ENCODE results near the gene UCHL5. TPM values are rescaled to one million over a fixed set of nuclear protein-coding genes. Genes with fewer than 3 reads are reported as not detected.

UCHL5 gene
- total RNA-seq, 2 experiments from 2014 or later = 28.6 to 82.5 TPM

DNA sequence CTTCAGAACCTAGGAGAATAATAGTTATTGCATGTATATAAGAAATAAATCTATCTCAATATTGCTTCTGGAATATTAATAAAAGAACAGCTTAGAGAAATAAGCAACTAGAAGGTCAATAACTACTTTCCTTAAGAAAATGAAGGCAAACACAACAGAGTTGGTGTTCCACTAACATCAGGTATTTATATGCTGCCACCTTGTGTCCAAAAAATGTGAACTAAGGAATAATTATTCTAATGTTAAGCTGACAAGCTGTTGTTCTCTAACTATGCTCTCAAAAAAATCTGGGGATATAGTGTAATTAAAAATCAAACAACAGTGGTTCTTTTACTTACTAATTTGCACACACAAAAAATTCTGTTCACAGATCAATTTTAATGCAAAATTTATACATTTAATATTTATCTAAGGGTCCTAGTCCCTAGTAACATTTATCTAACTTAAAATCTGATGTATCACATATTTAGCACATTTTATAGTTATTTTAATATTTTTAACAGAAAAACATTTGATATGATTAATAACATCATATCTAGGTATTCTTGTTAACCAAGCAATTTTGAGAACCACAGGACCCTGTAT, 39.6 kb downstream of the UCHL5 start:
- Histone ChIP-seq H3K79me2 (ENCODE audit: insufficient read depth, low read depth, low read length) (no peaks in the 10 kb centered on the region), H3K36me3 (ENCODE audit: insufficient read depth, low read length) (peaks cover 76% of the 10 kb centered on the region), H3K27ac (ENCODE audit: low read depth, low read length, poor library complexity, severe bottlenecking) (no peak overlapping the region), H3K9me2 (ENCODE audit: insufficient read depth, low read length) (no peaks in the 10 kb centered on the region), H3K9me3 (ENCODE audit: low read length) (no peaks in the 10 kb centered on the region), H2AFZ (ENCODE audit: low read length) (no peak overlapping the region), H3K4me3 (ENCODE audit: low read depth, low read length, poor library complexity, severe bottlenecking) (no peak overlapping the region), H3K4me2 (ENCODE audit: low read length) (no peak overlapping the region), H4K20me1 (ENCODE audit: insufficient read depth, low read length) (peaks cover 5% of the 10 kb centered on the region; the same call in 1 of the 2 replicates), H3K4me1 (ENCODE audit: insufficient read depth, low read length, poor library complexity, severe bottlenecking) (no peaks in the 10 kb centered on the region)
- intact Hi-C loops (cut with micrococcal nuclease; ENCODE audit: unreplicated experiment) = loop anchor here (5.0 kb wide), 2 partner anchors 212 to 547 kb away; partner anchors contain the start of gene RGS2
- DNase-seq (ENCODE audit: low spot score) = peak; percentile 60
- ChIA-PET CTCF (ENCODE audit: unreplicated experiment) (interaction anchor here (0.7 to 1.1 kb wide), 2 partner anchors 212 to 214 kb away, joined by 3 read pairs; no protein-coding TSS in a partner anchor), POLR2A (interaction anchor here (0.5 to 1.5 kb wide), 12 partner anchors 11 to 1100 kb away, joined by 3 to 9 read pairs (median 3); no protein-coding TSS in a partner anchor)
- TF ChIP-seq EZH2phosphoT487 (IDR thresholded peaks at IDR 0.05; ENCODE audit: borderline replicate concordance, low read depth, low read length) = no peak
- TF ChIP-seq, protein P1, sequence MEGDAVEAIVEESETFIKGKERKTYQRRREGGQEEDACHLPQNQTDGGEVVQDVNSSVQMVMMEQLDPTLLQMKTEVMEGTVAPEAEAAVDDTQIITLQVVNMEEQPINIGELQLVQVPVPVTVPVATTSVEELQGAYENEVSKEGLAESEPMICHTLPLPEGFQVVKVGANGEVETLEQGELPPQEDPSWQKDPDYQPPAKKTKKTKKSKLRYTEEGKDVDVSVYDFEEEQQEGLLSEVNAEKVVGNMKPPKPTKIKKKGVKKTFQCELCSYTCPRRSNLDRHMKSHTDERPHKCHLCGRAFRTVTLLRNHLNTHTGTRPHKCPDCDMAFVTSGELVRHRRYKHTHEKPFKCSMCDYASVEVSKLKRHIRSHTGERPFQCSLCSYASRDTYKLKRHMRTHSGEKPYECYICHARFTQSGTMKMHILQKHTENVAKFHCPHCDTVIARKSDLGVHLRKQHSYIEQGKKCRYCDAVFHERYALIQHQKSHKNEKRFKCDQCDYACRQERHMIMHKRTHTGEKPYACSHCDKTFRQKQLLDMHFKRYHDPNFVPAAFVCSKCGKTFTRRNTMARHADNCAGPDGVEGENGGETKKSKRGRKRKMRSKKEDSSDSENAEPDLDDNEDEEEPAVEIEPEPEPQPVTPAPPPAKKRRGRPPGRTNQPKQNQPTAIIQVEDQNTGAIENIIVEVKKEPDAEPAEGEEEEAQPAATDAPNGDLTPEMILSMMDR (conservative IDR thresholded peaks at IDR 0.05; ENCODE audit: low read length) = peak; percentile 84
- no TSS peak for BruUV-seq (replicated peaks)

DNA sequence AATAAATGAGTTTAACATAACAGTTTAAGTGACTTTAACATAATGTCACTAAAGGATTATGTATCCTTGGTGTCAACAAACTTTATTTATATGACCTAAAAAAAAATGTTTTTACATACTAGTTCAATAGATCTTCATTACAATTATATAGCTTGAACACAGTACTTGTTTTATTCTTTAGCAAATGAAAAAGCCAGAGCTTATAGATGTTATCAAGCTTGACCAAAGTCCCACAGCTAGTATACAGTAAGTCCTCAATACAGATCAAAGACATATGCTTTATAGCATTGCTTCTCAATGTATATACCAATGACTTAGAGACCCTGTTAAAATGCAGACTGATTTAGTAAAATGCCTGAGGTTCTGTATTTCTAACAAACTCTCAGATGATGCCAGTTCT, 42.4 kb downstream of the UCHL5 start:
- H3K4me2 ChIP-seq (ENCODE audit: low read length) = no peak overlapping the region
- no peaks in the 10 kb centered on the region for H3K9me2 ChIP-seq (ENCODE audit: insufficient read depth, low read length)
- no peaks in the 10 kb centered on the region for H3K9me3 ChIP-seq (ENCODE audit: low read length)
- no peak for DNase-seq (ENCODE audit: low spot score)
- H3K4me1 ChIP-seq (ENCODE audit: insufficient read depth, low read length, poor library complexity, severe bottlenecking) = no peaks in the 10 kb centered on the region
- TF ChIP-seq, protein P1 (conservative IDR thresholded peaks at IDR 0.05; ENCODE audit: low read length) = no peak
- no peak for TF ChIP-seq EZH2phosphoT487 (IDR thresholded peaks at IDR 0.05; ENCODE audit: borderline replicate concordance, low read depth, low read length)
- H3K27ac ChIP-seq (ENCODE audit: low read depth, low read length, poor library complexity, severe bottlenecking) = no peak overlapping the region
- no TSS peak for BruUV-seq (replicated peaks)
- intact Hi-C loops (cut with micrococcal nuclease; ENCODE audit: unreplicated experiment) = loop anchor here (5.0 kb wide), 2 partner anchors 209 to 544 kb away; partner anchors contain the start of gene RGS2
- no peaks in the 10 kb centered on the region for H3K79me2 ChIP-seq (ENCODE audit: insufficient read depth, low read depth, low read length)
- H2AFZ ChIP-seq (ENCODE audit: low read length) = no peak overlapping the region
- peaks cover 5% of the 10 kb centered on the region; the same call in 1 of the 2 replicates for H4K20me1 ChIP-seq (ENCODE audit: insufficient read depth, low read length)
- ChIA-PET CTCF (ENCODE audit: unreplicated experiment) (no interaction called here), POLR2A (interaction anchor here (0.7 to 1.1 kb wide), 3 partner anchors 30 to 210 kb away, joined by 3 to 4 read pairs (median 3); no protein-coding TSS in a partner anchor)
- peaks cover 55% of the 10 kb centered on the region; the same call in 1 of the 2 replicates for H3K36me3 ChIP-seq (ENCODE audit: insufficient read depth, low read length)
- H3K4me3 ChIP-seq (ENCODE audit: low read depth, low read length, poor library complexity, severe bottlenecking) = no peak overlapping the region

DNA sequence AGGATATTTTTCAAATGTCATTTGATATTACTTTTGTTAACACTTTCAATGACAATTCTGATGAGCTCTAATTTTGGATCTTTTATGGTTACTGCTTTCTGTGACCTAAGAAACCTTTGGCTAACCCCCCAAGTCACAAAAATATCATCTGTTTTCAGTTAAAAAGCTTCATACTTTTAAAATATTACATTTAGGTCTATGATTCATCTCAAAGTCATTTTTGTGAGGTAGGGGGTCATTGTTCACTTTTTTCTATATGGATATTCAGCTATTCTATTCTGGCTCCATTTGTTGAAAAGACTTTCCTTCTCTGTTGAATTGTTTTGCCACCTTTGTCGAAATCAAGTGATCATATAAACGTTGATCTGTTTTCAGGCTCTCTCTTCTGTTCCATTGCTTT, 44.8 kb downstream of the UCHL5 start:
- no peak overlapping the region for H2AFZ ChIP-seq (ENCODE audit: low read length)
- intact Hi-C loops (cut with micrococcal nuclease; ENCODE audit: unreplicated experiment) = no loop called here
- ChIA-PET CTCF (ENCODE audit: unreplicated experiment) (interaction anchor here (1.0 kb wide), 1 partner anchor 16 kb away, joined by 3 read pairs; no protein-coding TSS in a partner anchor), POLR2A (interaction anchor here (0.6 to 2.4 kb wide), 6 partner anchors 9 to 1001 kb away, joined by 3 to 13 read pairs (median 3); no protein-coding TSS in a partner anchor)
- no peak overlapping the region for H3K4me3 ChIP-seq (ENCODE audit: low read depth, low read length, poor library complexity, severe bottlenecking)
- H3K9me2 ChIP-seq (ENCODE audit: insufficient read depth, low read length) = no peaks in the 10 kb centered on the region
- peaks cover 33% of the 10 kb centered on the region; the same call in 1 of the 2 replicates for H3K36me3 ChIP-seq (ENCODE audit: insufficient read depth, low read length)
- no TSS peak for BruUV-seq (replicated peaks)
- peaks cover 5% of the 10 kb centered on the region; the same call in 1 of the 2 replicates for H4K20me1 ChIP-seq (ENCODE audit: insufficient read depth, low read length)
- DNase-seq (ENCODE audit: low spot score) = no peak
- no peaks in the 10 kb centered on the region for H3K9me3 ChIP-seq (ENCODE audit: low read length)
- H3K27ac ChIP-seq (ENCODE audit: low read depth, low read length, poor library complexity, severe bottlenecking) = no peak overlapping the region
- no peak overlapping the region for H3K4me2 ChIP-seq (ENCODE audit: low read length)
- no peaks in the 10 kb centered on the region for H3K79me2 ChIP-seq (ENCODE audit: insufficient read depth, low read depth, low read length)
- TF ChIP-seq, protein P1 (conservative IDR thresholded peaks at IDR 0.05; ENCODE audit: low read length) = no peak
- TF ChIP-seq EZH2phosphoT487 (IDR thresholded peaks at IDR 0.05; ENCODE audit: borderline replicate concordance, low read depth, low read length) = no peak
- H3K4me1 ChIP-seq (ENCODE audit: insufficient read depth, low read length, poor library complexity, severe bottlenecking) = no peaks in the 10 kb centered on the region
